Gastroesophageal sphincter (tissue), 4 donors: ENCODE measurements around the gene CEP63. TPM values are rescaled to one million over a fixed set of nuclear protein-coding genes. Genes with fewer than 3 reads are reported as not detected.

Experiments used
- ATAC-seq: fragments of 150-250 bp; one replicate; pipeline ENCODE4 v1.9.1; 2016; ENCODE audit warnings: mild to moderate bottlenecking, moderate library complexity
- H3K27ac ChIP-seq, 4 donors: fragments of 200-600 bp; sonication (generic) in 3 of 4; 1 replicate in 3 of 4; 2 replicates in 1 of 4; pipeline ENCODE4 v1.5.1; 2016 to 2019
- H3K27me3 ChIP-seq: fragments of 200-600 bp; sonication (generic); one replicate; pipeline ENCODE4 v1.5.1; 2019
- H3K36me3 ChIP-seq, 2 donors: fragments of 200-600 bp; sonication (generic); one replicate each; pipeline ENCODE4 v1.5.1; 2019; ENCODE audit warnings: control low read depth in 1 of 2
- H3K4me1 ChIP-seq, 3 donors: fragments of 200-600 bp; sonication (generic); 1 replicate in 2 of 3; 2 replicates in 1 of 3; pipeline ENCODE4 v1.5.1; 2016 to 2019; ENCODE audit warnings: control low read depth in 2 of 3
- H3K4me3 ChIP-seq, 2 donors: fragments of 200-600 bp; sonication (generic); one replicate each; pipeline ENCODE4 v1.5.1; 2019; ENCODE audit warnings: mild to moderate bottlenecking in 1 of 2, moderate library complexity in 1 of 2
- H3K9me3 ChIP-seq, 3 donors: fragments of 200-600 bp; sonication (generic); one replicate each; pipeline ENCODE4 v1.5.1; 2017 to 2019; ENCODE audit warnings: control low read depth in 2 of 3
- EP300 ChIP-seq: sonication (generic); formaldehyde crosslinking; IDR thresholded peaks from one replicate; pipeline ENCODE4 v1.6.1; 2017; ENCODE audit warnings: antibody characterized with exemption, mild to moderate bottlenecking
- POLR2A ChIP-seq, 2 donors: fragments of 450-650 bp; IDR thresholded peaks; one replicate each; pipeline ENCODE4 v1.6.1; 2017; ENCODE audit warnings: antibody characterized with exemption in 2 of 2, mild to moderate bottlenecking in 2 of 2, moderate library complexity in 1 of 2
- POLR2AphosphoS5 ChIP-seq: sonication (generic); formaldehyde crosslinking; IDR thresholded peaks from one replicate; pipeline ENCODE4 v1.6.1; 2017; ENCODE audit warnings: antibody characterized with exemption
- WGBS, 2 donors: methylation state at CpG; one replicate each; pipeline ENCODE4 v1.1.5; 2018; ENCODE audit warnings: low coverage in 1 of 2; 5-methylcytosine and 5-hydroxymethylcytosine counted together
- total RNA-seq, 4 donors: library from RNA; depleted of rRNA; stranded (reverse); fragments of >200 nt; gene quantifications; one replicate each; pipeline ENCODE4 v1.1.0, GENCODE V29; 2016
- TF ChIP-seq, protein P1 (sequence below), 4 experiments: fragments of 200-600 bp in 2 of 4; fragments of 450-650 bp in 2 of 4; sonication (generic) in 1 of 4; IDR thresholded peaks; one replicate each; pipeline ENCODE4 v1.5.1; 2017 to 2019; ENCODE audit warnings: antibody characterized with exemption in 4 of 4, mild to moderate bottlenecking in 2 of 4, moderate library complexity in 2 of 4

CEP63 gene
- total RNA-seq, 4 donors from 2014 or later = 17.9 to 30.1 (median 25.9) TPM

DNA sequence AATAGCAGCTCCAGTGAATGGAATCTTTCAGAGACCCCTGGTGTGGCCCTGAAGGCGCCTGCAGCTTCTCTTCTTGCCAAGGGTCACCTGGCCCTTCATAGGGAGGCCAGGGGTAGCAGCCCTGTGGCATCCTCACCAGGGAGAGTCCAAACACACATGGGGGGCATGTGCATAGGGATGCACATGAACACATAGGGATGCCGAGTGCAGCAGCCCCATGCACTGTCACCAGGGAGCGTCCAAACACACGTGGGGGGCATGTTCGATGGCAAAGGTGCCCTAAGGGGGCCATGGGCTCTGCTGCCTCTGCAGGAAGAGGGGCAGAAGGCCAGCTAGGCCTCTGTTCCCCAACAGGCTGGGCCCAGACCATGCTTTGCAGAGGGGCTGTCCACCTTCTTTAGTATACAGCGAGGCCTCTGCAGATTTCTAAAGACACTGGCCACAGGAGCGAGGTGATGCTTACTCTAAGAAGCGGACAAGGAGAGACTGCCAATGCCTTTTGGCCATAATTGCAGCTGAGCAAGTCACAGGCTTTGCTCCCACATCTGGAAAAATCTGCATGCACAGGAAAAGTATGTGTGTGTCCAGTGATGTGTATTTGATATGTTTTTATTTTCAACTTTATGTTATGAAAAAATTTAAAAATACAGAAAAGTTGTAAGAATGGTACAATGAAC, 21.0 kb upstream of the CEP63 start:
- H3K4me1 ChIP-seq = peaks cover 0 to 56% (median 30%) of the 10 kb centered on the region in 3 donors
- H3K36me3 ChIP-seq = no peaks in the 10 kb centered on the region
- H3K4me3 ChIP-seq = no peak overlapping the region
- no peaks in the 10 kb centered on the region for H3K27me3 ChIP-seq
- WGBS, 2 donors = 53 to 61% methylated on average over 2 of the region's 8 CpGs
- TF ChIP-seq, protein P1, sequence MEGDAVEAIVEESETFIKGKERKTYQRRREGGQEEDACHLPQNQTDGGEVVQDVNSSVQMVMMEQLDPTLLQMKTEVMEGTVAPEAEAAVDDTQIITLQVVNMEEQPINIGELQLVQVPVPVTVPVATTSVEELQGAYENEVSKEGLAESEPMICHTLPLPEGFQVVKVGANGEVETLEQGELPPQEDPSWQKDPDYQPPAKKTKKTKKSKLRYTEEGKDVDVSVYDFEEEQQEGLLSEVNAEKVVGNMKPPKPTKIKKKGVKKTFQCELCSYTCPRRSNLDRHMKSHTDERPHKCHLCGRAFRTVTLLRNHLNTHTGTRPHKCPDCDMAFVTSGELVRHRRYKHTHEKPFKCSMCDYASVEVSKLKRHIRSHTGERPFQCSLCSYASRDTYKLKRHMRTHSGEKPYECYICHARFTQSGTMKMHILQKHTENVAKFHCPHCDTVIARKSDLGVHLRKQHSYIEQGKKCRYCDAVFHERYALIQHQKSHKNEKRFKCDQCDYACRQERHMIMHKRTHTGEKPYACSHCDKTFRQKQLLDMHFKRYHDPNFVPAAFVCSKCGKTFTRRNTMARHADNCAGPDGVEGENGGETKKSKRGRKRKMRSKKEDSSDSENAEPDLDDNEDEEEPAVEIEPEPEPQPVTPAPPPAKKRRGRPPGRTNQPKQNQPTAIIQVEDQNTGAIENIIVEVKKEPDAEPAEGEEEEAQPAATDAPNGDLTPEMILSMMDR (IDR thresholded peaks at IDR 0.05) = no peak
- peak overlapping the region in 3 of 4 donors; percentile 74 to 81 (median 76) for H3K27ac ChIP-seq
- no peak for ATAC-seq
- no peaks in the 10 kb centered on the region for H3K9me3 ChIP-seq

DNA sequence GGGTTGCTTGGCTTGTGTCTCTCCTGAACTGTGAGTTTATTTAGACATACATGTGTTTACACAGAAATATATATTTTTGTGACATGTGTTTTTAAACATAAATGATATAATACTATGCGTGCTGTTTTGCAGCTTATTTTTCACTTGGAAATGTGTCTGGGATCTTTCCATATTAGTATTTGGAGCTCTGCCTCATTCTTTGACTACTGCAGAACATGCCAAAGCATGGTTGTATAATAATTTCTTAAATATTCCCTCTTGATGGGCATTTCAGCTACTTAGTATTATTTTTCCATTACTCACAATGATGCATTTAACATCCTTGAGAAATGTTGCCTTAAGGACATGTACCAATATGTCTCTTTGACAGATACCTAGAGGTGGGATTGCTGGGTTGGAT, 19.5 kb upstream of the CEP63 start:
- H3K9me3 ChIP-seq = no peaks in the 10 kb centered on the region
- no peaks in the 10 kb centered on the region for H3K36me3 ChIP-seq
- TF ChIP-seq, protein P1 (IDR thresholded peaks at IDR 0.05) = no peak
- peak overlapping the region in 2 of 4 donors; percentile 21 to 35 for H3K27ac ChIP-seq
- 32% methylated on average over 1 of the region's 1 CpG for WGBS, 2 donors
- H3K4me3 ChIP-seq = no peak overlapping the region
- ATAC-seq = no peak
- no peaks in the 10 kb centered on the region for H3K27me3 ChIP-seq
- H3K4me1 ChIP-seq = peaks cover 0 to 56% (median 30%) of the 10 kb centered on the region in 3 donors

- H3K4me1 ChIP-seq = peaks cover 0 to 37% (median 18%) of the 10 kb centered on the region in 3 donors
- H3K27me3 ChIP-seq = no peaks in the 10 kb centered on the region
- TF ChIP-seq POLR2A (IDR thresholded peaks at IDR 0.05) (no peak), EP300 (no peak), POLR2AphosphoS5 (no peak)
- TF ChIP-seq, protein P1 (IDR thresholded peaks at IDR 0.05) = no peak
- WGBS, 2 donors = 82 to 89% methylated on average over 4 of the region's 4 CpGs
- no peak overlapping the region for H3K27ac ChIP-seq
- H3K9me3 ChIP-seq = no peaks in the 10 kb centered on the region
- no peak overlapping the region for H3K4me3 ChIP-seq
- ATAC-seq = no peak
- H3K36me3 ChIP-seq = no peaks in the 10 kb centered on the region
These were observed 17.3 kb upstream of the CEP63 start for GRCh38 chr3:134468519-134468918.

- Histone ChIP-seq H3K9me3 (no peaks in the 10 kb centered on the region), H3K27me3 (no peaks in the 10 kb centered on the region), H3K4me1 (peaks cover 0 to 20% (median 0%) of the 10 kb centered on the region in 3 donors), H3K36me3 (peaks cover 0 to 10% of the 10 kb centered on the region in 2 donors), H3K4me3 (no peak overlapping the region), H3K27ac (no peak overlapping the region)
- no peak for TF ChIP-seq POLR2A (IDR thresholded peaks at IDR 0.05)
- no peak for TF ChIP-seq EP300
- TF ChIP-seq POLR2AphosphoS5 = no peak
- TF ChIP-seq, protein P1 (IDR thresholded peaks at IDR 0.05) = no peak
- 86 to 88% methylated on average over 6 of the region's 8 CpGs for WGBS, 2 donors
- ATAC-seq = no peak
These were observed 14.2 kb upstream of the CEP63 start for GRCh38 chr3:134471521-134472193.

DNA sequence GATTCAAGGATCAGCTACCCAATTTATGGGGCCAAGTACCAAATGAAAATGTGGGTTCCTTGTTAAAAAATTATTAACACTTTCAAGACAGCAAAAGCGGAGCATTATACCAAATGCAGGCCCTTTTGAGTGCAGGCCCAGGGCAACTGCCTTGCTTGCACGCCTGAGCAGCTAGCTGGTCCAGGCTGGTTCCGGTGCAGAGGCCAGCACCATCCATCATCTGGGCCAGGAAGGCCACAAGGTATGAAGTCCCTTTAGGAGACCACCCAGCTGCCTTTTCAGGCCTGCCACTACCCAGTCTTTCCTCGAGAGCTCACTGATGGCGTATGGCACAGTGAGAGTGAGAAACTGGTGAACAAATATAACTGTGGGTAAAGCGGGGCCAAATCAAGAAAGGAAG, 13.0 kb upstream of the CEP63 start:
- peaks cover 0 to 20% (median 0%) of the 10 kb centered on the region in 3 donors for H3K4me1 ChIP-seq
- H3K9me3 ChIP-seq = no peaks in the 10 kb centered on the region
- H3K36me3 ChIP-seq = peaks cover 0 to 22% of the 10 kb centered on the region in 2 donors
- WGBS, 2 donors = 93 to 100% methylated on average over 3 to 5 of the region's 6 CpGs
- ATAC-seq = no peak
- H3K27ac ChIP-seq = no peak overlapping the region
- no peak overlapping the region for H3K4me3 ChIP-seq
- H3K27me3 ChIP-seq = no peaks in the 10 kb centered on the region
- TF ChIP-seq POLR2A (IDR thresholded peaks at IDR 0.05) (no peak), EP300 (no peak), POLR2AphosphoS5 (no peak)
- TF ChIP-seq, protein P1 (IDR thresholded peaks at IDR 0.05) = no peak
